ENCODE results near the gene AHNAK2.
"Not testable (repeated sequence)": the region's sequence is repeated elsewhere in the genome, so short reads cannot be mapped to it uniquely, and the experiment has no call there.

AHNAK2 gene

DNA sequence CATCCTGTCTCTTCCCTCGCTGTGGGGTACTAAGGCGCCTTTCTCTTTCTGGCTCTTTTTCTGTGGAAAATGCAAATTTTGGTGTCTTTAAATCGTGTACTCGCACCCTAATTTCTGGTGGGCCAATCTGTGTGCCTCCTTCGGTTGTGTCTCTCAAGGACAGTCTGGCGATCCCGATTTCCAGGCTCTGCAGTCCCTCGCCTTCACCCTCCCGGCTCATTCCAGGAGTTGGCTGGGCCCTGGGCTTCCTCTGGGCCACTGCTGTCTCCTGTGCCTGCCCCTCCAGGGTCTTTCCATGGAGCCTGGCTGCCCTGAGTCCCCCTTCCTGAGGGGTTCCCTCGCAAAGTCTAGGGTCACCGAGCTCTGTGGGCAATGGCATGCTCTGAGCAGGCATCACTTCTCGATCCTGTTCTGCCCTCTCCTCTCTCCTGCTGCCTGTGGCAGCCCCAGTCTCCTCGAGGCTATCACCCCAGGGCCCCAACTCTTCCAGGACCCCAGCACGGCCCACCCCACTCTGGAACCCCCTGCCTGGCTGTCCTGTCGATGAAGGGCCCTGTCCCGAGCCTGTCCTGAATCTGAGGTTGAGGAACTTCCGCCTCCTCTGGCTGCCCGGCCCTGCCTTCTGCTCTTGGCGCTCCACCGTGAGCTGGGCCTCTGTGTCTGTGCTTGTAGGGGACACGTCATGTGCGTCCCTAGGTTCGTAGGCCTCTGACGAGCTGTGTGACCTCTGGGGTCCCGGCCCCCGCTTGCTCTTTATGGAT, 24.1 kb downstream of the AHNAK2 start:
- no peak for DNase-seq (ENCODE audit: low read depth in 2 of 2)

DNA sequence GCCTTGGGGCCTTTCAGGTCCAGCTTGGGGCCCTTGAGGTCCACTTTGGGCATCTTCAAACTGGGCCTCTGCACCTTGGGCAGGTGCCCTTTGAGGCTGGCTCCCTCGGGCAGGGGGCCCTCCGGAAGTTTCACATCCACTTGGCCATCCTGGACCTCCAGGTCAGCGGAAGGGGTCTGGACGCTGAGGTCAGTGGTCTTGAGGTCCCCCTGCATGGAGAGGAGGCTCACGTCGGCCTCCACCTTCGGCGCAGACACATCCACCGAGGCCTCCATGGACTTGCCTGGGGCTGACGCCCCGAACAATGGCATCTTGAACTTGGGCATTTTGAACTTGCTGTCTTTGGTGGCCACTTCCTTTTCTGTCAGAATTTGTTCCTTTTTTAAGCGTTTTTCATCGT, 25.1 kb downstream of the AHNAK2 start:
- DNase-seq (ENCODE audit: low read depth in 2 of 2), result no peak

DNA sequence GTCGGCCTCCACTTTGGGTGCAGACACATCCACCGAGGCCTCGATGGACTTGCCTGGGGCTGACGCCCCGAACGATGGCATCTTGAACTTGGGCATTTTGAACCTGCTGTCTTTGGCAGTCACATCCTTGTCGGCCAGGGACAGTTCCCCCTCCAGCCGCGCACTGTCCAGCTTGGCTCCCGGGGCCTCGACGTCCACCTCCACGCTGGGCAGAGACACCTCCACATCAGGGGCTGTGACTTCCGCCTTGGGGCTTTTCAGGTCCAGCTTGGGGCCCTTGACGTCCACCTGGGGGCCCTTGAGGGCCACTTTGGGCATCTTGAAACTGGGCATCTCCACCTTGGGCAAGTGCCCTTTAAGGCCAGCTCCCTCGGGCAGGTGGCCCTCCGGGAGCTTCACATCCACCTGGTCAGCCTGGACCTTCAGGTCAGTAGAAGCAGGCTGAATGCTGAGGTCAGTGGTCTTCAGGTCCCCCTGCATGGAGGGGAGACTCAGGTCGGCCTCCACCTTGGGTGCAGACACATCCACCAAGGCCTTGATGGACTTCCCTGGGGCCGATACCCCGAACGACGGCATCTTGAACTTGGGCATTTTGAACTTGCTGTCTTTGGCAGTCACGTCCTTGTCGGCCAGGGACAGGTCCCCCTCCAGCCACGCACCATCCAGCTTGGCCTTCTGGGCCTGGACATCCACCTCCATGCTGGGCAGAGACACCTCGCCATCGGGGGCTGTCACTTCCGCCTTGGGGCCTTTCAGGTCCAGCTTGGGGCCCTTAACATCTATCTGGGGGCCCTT, 26.1 kb downstream of the AHNAK2 start:
- not testable (repeated sequence) for DNase-seq (ENCODE audit: low read depth in 2 of 2)

DNA sequence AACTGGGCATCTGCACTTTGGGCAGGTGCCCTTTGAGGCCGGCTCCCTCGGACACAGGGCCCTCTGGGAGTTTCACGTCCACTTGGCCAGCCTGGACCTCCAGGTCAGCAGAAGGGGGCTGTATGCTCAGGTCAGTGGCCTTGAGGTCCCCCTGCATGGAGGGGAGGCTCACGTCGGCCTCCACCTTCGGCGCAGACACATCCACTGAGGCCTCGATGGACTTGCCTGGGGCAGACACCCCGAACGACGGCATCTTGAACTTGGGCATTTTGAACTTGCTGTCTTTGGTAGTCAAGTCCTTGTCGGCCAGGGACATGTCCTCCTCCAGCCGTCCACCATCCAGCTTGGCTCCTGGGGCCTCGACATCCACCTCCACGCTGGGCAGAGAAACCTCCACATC, 27.5 kb downstream of the AHNAK2 start:
- DNase-seq (ENCODE audit: low read depth in 2 of 2), result not testable (repeated sequence)

DNA sequence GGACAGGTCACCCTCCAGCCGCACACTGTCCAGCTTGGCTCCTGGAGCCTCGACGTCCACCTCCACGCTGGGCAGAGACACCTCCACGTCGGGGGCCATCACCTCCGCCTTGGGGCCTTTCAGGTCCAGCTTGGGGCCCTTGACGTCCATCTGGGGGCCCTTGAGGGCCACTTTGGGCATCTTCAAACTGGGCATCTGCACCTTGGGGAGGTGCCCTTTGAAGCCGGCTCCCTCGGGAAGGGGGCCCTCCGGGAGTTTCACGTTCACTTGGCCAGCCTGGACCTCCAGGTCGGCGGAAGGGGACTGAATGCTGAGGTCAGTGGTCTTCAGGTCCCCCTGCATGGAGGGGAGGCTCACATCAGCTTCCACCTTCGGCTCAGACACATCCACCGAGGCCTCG, 28.2 kb downstream of the AHNAK2 start:
- DNase-seq (ENCODE audit: low read depth in 2 of 2), result no peak

DNA sequence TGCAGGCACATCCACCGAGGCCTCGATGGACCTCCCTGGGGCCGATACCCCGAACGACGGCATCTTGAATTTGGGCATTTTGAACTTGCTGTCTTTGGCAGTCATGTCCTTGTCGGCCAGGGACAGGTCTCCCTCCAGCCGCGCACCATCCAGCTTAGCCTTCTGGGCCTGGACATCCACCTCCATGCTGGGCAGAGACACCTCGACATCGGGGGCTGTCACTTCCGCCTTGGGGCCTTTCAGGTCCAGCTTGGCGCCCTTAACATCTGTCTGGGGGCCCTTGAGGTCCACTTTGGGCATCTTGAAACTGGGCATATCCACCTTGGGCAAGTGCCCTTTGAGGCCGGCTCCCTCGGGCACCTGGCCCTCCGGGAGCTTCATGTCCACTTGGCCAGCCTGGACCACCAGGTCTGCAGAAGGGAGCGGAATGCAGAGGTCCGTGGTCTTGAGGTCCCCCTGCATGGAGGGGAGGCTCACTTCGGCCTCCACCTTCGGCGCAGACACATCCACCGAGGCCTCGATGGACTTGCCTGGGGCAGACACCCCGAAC, 28.7 kb downstream of the AHNAK2 start:
- DNase-seq (ENCODE audit: low read depth in 2 of 2), result not testable (repeated sequence)

DNA sequence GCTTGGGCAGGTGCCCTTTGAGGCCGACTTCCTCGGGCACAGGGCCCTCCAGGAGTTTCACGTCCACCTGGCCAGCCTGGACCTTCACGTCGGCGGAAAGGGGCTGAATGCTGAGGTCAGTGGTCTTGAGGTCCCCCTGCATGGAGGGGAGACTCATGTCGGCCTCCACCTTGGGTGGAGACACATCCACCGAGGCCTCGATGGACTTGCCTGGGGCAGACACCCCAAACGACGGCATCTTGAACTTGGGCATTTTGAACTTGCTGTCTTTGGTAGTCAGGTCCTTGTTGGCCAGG, 29.5 kb downstream of the AHNAK2 start:
- no peak for DNase-seq (ENCODE audit: low read depth in 2 of 2)

DNA sequence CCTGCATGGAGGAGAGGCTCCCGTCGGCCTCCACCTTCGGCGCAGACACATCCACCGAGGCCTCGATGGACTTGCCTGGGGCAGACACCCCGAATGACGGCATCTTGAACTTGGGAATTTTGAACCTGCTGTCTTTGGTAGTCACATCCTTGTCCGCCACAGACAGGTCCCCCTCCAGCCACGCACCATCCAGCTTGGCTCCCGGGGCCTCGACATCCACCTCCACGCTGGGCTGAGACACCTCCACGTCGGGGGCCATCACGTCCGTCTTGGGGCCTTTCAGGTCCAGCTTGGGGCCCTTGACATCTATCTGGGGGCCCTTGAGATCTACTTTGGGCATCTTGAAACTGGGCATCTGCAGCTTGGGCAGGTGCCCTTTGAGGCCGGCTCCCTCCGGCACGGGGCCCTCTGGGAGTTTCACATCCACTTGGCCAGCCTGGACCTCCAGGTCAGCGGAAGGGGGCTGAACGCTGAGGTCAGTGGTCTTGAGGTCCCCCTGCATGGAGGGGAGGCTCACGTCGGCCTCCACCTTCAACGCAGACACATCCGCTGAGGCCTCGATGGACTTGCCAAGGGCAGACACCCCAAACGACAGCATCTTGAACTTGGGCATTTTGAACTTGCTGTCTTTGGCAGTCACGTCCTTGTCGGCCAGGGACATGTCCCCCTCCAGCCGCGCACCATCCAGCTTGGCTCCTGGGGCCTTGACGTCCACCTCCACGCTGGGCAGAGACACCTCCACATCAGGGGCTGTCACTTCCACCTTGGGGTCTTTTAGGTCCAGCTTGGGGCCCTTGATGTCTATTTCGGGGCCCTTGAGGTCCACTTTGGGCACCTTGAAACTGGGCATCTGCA, 30.1 kb downstream of the AHNAK2 start:
- DNase-seq (ENCODE audit: low read depth in 2 of 2), result not testable (repeated sequence)

DNA sequence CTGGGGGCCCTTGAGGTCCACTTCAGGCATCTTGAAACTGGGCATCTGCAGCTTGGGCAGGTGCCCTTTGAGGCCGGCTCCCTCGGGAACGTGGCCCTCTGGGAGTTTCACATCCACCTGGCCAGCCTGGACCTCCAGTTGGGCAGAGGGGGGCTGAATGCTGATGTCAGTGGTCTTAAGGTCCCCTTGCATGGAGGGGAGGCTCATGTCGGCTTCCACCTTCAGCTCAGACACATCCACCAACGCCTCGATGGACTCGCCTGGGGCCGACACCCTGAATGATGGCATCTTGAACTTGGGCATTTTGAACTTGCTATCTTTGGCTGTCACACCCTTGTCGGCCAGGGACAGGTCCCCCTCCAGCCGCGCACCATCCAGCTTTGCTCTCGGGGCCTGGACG, 31.0 kb downstream of the AHNAK2 start:
- not testable (repeated sequence) for DNase-seq (ENCODE audit: low read depth in 2 of 2)

DNA sequence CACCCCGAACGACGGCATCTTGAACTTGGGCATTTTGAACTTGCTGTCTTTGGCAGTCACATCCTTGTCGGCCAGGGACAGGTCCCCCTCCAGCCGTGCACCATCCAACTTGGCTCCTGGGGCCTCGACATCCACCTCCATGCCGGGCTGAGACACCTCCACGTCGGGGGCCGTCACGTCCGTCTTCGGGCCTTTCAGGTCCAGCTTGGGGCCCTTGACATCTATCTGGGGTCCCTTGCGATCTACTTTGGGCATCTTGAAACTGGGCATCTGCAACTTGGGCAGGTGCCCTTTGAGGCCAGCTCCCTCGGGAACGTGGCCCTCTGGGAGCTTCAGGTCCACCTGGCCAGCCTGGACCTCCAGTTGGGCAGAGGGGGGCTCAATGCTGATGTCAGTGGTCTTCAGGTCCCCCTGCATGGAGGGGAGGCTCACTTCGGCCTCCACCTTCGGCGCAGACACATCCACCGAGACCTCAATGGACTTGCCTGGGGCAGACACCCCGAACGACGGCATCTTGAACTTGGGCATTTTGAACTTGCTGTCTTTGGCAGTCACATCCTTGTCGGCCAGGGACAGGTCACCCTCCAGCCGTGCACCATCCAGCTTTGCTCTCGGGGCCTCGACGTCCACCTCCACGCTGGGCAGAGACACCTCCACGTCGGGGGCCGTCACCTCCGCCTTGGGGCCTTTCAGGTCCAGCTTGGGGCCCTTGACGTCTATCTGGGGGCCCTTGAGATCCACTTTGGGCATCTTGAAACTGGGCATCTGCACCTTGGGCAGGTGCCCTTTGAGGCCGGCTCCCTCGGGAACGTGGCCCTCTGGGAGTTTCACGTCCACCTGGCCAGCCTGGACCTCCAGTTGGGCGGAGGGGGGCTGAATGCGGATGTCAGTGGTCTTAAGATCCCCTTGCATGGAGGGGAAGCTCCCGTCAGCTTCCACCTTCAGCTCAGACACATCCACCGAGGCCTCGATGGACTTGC, 31.9 kb downstream of the AHNAK2 start:
- DNase-seq (ENCODE audit: low read depth in 2 of 2), result not testable (repeated sequence)

DNA sequence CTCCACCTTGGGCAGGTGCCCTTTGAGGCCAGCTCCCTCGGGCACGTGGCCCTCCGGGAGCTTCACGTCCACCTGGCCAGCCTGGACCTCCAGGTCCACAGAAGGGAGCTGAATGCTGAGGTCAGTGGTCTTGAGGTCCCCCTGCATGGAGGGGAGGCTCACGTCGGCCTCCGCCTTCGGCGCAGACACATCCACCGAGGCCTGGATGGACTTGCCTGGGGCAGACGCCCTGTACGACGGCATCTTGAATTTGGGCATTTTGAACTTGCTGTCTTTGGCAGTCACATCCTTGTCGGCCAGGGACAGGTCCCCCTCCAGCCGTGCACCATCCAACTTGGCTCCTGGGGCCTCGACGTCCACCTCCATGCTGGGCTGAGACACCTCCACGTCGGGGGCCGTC, 32.9 kb downstream of the AHNAK2 start:
- not testable (repeated sequence) for DNase-seq (ENCODE audit: low read depth in 2 of 2)

DNA sequence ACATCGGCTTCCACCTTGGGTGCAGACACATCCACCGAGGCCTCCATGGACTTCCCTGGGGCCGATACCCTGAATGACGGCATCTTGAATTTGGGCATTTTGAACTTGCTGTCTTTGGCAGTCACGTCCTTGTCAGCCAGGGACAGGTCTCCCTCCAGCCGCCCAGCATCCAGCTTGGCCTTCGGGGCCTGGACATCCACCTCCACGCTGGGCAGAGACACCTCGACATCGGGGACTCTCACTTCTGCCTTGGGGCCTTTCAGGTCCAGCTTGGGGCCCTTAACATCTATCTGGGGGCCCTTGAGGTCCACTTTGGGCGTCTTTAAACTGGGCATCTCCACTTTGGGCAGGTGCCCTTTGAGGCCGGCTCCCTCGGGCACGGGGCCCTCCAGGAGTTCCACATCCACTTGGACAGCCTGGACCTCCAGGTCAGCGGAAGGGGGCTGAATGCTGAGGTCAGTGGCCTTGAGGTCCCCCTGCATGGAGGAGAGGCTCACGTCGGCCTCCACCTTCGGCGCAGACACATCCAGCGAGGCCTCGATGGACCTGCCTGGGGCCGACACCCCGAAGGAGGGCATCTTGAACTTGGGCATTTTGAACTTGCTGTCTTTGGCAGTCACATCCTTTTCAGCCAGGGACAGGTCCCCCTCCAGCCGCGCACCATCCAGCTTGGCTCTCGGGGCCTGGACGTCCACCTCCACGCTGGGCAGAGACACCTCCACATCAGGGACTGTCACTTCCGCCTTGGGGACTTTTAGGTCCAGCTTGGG, 33.6 kb downstream of the AHNAK2 start:
- DNase-seq (ENCODE audit: low read depth in 2 of 2), result not testable (repeated sequence)

DNA sequence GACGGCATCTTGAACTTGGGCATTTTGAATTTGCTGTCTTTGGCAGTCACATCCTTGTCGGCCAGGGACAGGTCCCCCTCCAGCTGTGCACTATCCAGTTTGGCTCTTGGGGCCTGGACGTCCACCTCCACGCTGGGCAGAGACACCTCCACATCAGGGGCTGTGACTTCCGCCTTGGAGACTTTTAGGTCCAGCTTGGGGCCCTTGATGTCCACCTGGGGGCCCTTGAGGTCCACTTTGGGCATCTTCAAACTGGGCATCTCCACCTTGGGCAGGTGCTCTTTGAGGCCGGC, 34.2 kb downstream of the AHNAK2 start:
- not testable (repeated sequence) for DNase-seq (ENCODE audit: low read depth in 2 of 2)

DNA sequence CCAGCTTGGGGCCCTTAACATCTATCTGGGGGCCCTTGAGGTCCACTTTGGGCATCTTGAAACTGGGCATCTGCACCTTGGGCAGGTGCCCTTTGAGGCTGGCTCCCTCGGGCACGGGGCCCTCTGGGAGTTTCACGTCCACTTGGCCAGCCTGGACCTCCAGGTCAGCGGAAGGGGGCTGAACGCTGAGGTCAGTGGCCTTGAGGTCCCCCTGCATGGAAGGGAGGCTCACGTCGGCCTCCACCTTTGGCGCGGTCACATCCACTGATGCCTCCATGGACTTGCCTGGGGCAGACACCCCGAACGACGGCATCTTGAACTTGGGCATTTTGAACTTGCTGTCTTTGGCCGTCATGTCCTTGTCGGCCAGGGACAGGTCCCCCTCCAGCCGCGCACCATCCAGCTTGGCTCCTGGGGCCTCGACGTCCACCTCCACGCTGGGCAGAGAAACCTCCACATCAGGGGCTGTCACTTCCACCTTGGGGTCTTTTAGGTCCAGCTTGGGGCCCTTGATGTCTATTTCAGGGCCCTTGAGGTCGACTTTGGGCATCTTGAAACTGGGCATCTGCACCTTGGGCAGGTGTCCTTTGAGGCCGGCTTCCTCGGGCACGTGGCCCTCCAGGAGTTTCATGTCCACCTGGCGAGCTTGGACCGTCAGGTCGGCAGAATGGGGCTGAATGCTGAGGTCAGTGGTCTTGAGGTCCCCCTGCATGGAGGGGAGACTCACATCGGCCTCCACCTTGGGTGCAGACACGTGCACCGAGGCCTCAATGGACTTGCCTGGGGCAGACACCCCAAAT, 34.8 kb downstream of the AHNAK2 start:
- DNase-seq (ENCODE audit: low read depth in 2 of 2), result not testable (repeated sequence)

DNA sequence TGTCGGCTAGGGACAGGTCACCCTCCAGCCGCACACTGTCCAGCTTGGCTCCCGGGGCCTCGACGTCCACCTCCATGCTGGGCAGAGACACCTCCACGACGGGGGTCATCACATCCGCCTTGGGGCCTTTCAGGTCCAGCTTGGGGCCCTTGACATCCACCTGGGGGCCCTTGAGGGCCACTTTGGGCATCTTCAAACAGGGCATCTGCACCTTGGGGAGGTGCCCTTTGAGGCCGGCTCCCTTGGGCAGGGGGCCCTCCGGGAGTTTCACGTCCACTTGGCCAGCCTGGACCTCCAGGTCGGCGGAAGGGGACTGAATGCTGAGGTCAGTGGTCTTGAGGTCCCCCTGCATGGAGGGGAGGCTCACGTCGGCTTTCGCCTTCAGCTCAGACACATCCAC, 35.6 kb downstream of the AHNAK2 start:
- no peak for DNase-seq (ENCODE audit: low read depth in 2 of 2)

DNA sequence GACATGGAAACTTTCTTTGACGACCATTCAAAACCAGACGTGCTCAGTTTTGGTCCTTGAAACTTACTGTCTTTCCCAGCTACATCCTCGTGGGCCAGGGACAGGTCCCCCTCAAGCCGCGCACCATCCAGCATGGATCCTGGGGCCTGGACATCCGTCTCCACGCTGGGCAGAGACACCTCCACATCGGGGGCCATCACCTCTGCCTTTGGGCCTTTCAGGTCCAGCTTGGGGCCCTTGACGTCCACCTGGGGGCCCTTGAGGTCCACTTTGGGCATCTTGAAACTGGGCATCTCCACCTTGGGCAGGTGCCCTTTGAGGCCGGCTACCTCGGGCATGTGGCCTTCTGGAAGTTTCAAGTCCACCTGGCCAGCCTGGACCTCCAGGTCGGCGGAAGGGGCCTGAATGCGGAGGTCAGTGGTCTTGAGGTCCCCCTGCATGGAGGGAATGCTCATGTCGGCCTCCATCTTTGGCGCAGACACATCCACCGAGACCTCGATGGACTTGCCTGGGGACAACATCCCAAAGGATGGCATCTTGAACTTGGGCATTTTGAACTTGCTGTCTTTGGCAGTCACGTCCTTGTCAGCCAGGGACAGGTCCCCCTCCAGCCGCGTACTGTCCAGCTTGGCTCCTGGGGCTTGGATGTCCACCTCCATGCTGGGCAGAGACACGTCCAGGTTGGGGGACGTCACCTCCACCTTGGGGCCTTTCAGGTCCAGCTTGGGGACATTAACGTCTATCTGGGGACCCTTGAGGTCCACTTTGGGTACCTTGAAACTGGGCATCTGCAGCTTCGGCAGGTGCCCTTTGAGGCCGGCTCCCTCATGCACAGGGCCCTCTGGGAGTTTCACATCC, 36.4 kb downstream of the AHNAK2 start:
- no peak for DNase-seq (ENCODE audit: low read depth in 2 of 2)

DNA sequence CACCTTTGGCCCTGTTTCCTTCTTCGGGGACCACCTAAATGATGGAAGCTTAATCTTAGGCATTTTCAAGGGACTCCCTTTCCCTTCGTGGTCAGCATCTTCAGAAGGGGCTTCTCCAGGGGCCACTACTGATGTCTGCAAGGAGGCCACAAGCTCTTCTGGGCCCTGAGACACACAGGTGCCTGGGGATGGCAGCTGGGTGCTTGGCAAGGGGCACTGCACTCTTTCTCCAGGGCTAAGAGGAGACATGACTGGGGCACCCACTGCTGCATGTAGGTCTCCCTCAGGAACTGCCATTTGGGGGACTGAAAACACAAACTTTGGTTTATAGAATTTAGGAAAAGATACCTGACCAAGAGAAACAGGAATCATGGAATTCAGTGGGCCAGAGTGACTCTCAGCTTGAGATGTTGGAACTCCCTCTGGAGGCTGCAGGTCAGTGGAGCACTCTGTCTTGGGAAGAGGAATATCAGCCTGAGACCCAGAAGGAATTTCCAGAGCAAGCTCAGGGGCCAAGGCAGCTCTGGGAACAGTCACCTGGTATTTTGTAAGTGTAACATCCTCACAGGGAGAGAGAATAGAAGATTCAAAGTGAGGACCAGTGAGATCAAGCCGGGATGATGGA, 37.5 kb downstream of the AHNAK2 start:
- no peak for DNase-seq (ENCODE audit: low read depth in 2 of 2)

All from stimulated activated CD4-positive, alpha-beta T cell treated with anti-CD3 and anti-CD28 coated beads, Interleukin-4, amount 100 ng/mL, for 48 hours (primary cell).